ENCODE measurements around the gene CLEC5A. TPM values are rescaled to one million over a fixed set of nuclear protein-coding genes. Genes with fewer than 3 reads are reported as not detected.

The CLEC5A gene
- total RNA-seq, 1 experiment from 2014 or later: not detected

DNA sequence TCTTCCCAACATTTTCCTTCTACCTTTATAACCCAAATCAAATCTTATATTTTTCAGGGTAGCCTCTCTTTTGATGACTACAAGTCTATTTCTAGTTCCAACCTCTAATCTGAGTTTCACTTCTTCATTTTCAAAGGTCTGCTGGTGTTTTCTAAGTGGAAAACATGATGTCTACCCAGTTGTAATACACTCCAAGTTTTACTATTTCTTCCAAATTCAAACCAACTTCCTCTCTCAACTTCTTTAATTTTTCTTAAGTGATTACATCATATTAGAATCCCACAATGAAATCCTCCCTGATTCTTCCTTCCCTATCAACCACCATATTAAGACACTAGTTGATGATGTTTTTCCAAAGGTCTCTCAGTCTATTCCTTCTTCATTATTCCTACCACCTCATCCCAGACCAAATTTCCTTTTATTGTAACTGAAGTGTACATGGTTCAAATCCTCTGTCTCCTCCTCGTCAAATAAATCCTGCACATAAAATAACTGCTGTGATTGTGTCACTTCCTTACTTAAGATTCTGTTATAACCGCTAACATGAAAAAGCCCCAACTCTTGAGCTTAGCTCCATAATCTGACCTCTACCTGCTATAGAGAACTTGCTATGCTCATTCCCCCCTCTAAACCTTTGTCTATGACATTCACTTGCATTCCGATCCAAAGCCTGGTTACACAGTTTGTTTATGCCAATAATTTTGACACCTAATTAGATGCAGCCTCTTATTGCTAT, 14.1 kb upstream of the CLEC5A start:
- no peaks in the 10 kb centered on the region for H3K27me3 ChIP-seq (ENCODE audit: control insufficient read depth, insufficient read depth, low read length)
- H3K4me3 ChIP-seq (ENCODE audit: low read depth in 2 of 2, low read length in 2 of 2): no peak overlapping the region
- intact Hi-C loops (cut with micrococcal nuclease; ENCODE audit: unreplicated experiment): no loop called here
- ChIA-PET CTCF (no interaction called here), POLR2A (no interaction called here)
- no peak overlapping the region for H3K27ac ChIP-seq (ENCODE audit: low read length)
- no peaks in the 10 kb centered on the region for H3K9me3 ChIP-seq (ENCODE audit: control insufficient read depth, insufficient read depth, low read depth, low read length)
- TF ChIP-seq POLR2AphosphoS5 (IDR thresholded peaks at IDR 0.05; ENCODE audit: low read depth, low read length): no peak
- no peak for TF ChIP-seq TCF7L2 (IDR thresholded peaks at IDR 0.05; ENCODE audit: low read depth, low read length)
- TF ChIP-seq CTCF (IDR thresholded peaks at IDR 0.05): no peak
- TF ChIP-seq SIN3A (IDR thresholded peaks at IDR 0.05; ENCODE audit: borderline replicate concordance, insufficient read depth, low read depth, low read length): no peak
- TF ChIP-seq, protein P1, sequence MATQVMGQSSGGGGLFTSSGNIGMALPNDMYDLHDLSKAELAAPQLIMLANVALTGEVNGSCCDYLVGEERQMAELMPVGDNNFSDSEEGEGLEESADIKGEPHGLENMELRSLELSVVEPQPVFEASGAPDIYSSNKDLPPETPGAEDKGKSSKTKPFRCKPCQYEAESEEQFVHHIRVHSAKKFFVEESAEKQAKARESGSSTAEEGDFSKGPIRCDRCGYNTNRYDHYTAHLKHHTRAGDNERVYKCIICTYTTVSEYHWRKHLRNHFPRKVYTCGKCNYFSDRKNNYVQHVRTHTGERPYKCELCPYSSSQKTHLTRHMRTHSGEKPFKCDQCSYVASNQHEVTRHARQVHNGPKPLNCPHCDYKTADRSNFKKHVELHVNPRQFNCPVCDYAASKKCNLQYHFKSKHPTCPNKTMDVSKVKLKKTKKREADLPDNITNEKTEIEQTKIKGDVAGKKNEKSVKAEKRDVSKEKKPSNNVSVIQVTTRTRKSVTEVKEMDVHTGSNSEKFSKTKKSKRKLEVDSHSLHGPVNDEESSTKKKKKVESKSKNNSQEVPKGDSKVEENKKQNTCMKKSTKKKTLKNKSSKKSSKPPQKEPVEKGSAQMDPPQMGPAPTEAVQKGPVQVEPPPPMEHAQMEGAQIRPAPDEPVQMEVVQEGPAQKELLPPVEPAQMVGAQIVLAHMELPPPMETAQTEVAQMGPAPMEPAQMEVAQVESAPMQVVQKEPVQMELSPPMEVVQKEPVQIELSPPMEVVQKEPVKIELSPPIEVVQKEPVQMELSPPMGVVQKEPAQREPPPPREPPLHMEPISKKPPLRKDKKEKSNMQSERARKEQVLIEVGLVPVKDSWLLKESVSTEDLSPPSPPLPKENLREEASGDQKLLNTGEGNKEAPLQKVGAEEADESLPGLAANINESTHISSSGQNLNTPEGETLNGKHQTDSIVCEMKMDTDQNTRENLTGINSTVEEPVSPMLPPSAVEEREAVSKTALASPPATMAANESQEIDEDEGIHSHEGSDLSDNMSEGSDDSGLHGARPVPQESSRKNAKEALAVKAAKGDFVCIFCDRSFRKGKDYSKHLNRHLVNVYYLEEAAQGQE (IDR thresholded peaks at IDR 0.05; ENCODE audit: insufficient read depth in 1 of 2, low read depth in 2 of 2, low read length in 1 of 2): no peak
- in situ Hi-C loops (cut with HindIII; ENCODE audit: low pct_unique_long_range_greater_than_20kb, low sequenced_read_pairs): no loop called here
- DNase-seq (ENCODE audit: low read depth, low spot score): no peak
- BruUV-seq (replicated peaks): no TSS peak
- ATAC-seq: no peak
- no peaks in the 10 kb centered on the region for H3K4me1 ChIP-seq (ENCODE audit: control insufficient read depth, insufficient read depth, low read length)
- no peaks in the 10 kb centered on the region for H3K36me3 ChIP-seq (ENCODE audit: control insufficient read depth, insufficient read depth, low read length)

DNA sequence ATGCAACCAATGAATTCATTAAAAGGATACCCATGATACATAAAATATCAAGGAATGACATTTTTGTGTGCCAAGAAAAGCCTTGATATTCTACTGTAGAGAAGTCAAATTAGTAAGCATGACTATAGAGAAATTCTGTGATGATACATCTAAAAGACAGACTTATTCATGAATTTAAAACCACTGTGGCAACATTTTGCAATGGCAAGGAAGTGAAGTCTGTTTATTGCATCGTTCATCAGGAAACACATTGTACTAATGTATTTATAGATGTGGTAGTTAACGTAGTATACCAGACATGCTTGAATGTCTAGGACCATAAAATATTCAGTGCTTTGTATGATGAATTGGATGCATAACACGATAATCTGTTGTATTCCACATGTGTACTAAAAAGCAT, 9.3 kb upstream of the CLEC5A start:
- no TSS peak for BruUV-seq (replicated peaks)

GRCh38 chr7:141954334-141954733, 7.6 kb upstream of the CLEC5A start:
- no peaks in the 10 kb centered on the region for H3K27me3 ChIP-seq (ENCODE audit: control insufficient read depth, insufficient read depth, low read length)
- no peak overlapping the region for H3K27ac ChIP-seq (ENCODE audit: low read length)
- no peaks in the 10 kb centered on the region for H3K9me3 ChIP-seq (ENCODE audit: control insufficient read depth, insufficient read depth, low read depth, low read length)
- no peaks in the 10 kb centered on the region for H3K4me1 ChIP-seq (ENCODE audit: control insufficient read depth, insufficient read depth, low read length)
- no peaks in the 10 kb centered on the region for H3K36me3 ChIP-seq (ENCODE audit: control insufficient read depth, insufficient read depth, low read length)
- DNase-seq (ENCODE audit: low read depth, low spot score): no peak
- no peak for TF ChIP-seq CTCF (IDR thresholded peaks at IDR 0.05)
- TF ChIP-seq TCF7L2 (IDR thresholded peaks at IDR 0.05; ENCODE audit: low read depth, low read length): no peak
- TF ChIP-seq POLR2AphosphoS5 (IDR thresholded peaks at IDR 0.05; ENCODE audit: low read depth, low read length): no peak
- TF ChIP-seq, protein P1 (IDR thresholded peaks at IDR 0.05; ENCODE audit: insufficient read depth in 1 of 2, low read depth in 2 of 2, low read length in 1 of 2): no peak
- no peak for TF ChIP-seq SIN3A (IDR thresholded peaks at IDR 0.05; ENCODE audit: borderline replicate concordance, insufficient read depth, low read depth, low read length)
- ChIA-PET CTCF (interaction anchor here (0.5 kb wide), 1 partner anchor 298 kb away, joined by 10 read pairs; no protein-coding TSS in a partner anchor), POLR2A (no interaction called here)
- intact Hi-C loops (cut with micrococcal nuclease; ENCODE audit: unreplicated experiment): no loop called here
- no peak for ATAC-seq
- in situ Hi-C loops (cut with HindIII; ENCODE audit: low pct_unique_long_range_greater_than_20kb, low sequenced_read_pairs): no loop called here
- H3K4me3 ChIP-seq (ENCODE audit: low read depth in 2 of 2, low read length in 2 of 2): no peak overlapping the region
- BruUV-seq (replicated peaks): no TSS peak

More for the DNA sequence above, 9.3 kb upstream of the CLEC5A start:
- in situ Hi-C loops (cut with HindIII; ENCODE audit: low pct_unique_long_range_greater_than_20kb, low sequenced_read_pairs): no loop called here
- no peak for DNase-seq (ENCODE audit: low read depth, low spot score)
- H3K9me3 ChIP-seq (ENCODE audit: control insufficient read depth, insufficient read depth, low read depth, low read length): no peaks in the 10 kb centered on the region
- intact Hi-C loops (cut with micrococcal nuclease; ENCODE audit: unreplicated experiment): no loop called here
- no peak for ATAC-seq
- TF ChIP-seq SIN3A (IDR thresholded peaks at IDR 0.05; ENCODE audit: borderline replicate concordance, insufficient read depth, low read depth, low read length) (no peak), POLR2AphosphoS5 (IDR thresholded peaks at IDR 0.05; ENCODE audit: low read depth, low read length) (no peak)
- H3K27ac ChIP-seq (ENCODE audit: low read length): no peak overlapping the region
- CTCF ChIA-PET: no interaction called here
- no peaks in the 10 kb centered on the region for H3K36me3 ChIP-seq (ENCODE audit: control insufficient read depth, insufficient read depth, low read length)
- no peaks in the 10 kb centered on the region for H3K4me1 ChIP-seq (ENCODE audit: control insufficient read depth, insufficient read depth, low read length)
- no peak overlapping the region for H3K4me3 ChIP-seq (ENCODE audit: low read depth in 2 of 2, low read length in 2 of 2)
- POLR2A ChIA-PET: no interaction called here
- H3K27me3 ChIP-seq (ENCODE audit: control insufficient read depth, insufficient read depth, low read length): no peaks in the 10 kb centered on the region
